ENCODE data around the gene RAB11B.
"Not testable (repeated sequence)": the region's sequence is repeated elsewhere in the genome, so short reads cannot be mapped to it uniquely, and the experiment has no call there.

RAB11B gene

DNA sequence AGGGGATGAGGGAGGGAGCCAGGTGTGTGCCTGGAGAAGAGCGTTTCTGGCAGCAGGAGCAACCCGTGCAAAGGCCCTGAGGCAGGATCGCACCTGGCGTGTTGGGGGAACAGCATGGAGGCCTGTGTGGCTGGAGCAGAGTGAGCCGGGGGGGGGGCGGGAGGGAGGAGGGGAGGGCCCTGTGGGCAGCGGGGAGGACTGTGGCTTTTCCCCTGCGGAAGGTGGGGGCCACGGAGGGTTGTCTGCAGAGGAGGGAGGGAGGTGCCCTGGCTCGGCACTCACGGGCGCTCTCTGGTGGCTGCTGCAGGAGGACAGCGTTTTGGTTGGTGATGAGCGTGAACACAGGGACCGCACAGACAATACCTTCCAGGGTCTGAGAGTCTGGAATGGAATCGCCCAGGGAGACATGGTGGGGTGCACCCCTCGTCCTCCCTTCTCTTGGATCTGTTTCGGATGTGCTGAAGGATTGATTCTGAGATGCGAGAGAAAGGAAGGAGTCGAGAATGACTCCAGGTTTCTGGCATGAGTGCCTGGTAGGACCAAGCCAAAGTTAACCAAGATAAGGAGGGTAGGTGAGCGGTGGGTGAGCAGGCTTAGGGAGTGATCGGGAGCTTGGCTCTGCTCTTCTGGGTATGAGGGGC, 6.5 kb downstream of the RAB11B start:
- DNase-seq = no peak

DNA sequence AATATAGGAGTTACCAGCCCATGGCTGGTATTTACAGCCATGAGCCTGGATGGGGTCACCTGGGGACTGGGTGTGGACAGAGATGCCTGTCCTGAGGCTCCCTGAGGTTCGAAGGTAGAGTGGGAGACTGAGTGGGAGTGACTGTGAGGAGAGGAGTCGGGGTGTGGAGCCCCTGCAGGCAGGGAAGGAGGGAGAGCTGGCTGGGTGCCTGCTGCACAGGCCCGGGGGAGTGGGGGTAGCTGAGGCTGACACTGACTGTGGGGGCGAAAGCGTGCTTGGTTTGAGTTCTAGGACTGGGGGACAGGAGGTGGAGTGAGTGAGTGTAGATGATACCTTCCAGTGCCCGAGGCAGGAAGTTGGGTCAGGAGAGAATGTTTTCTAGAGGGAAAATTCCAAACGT, 7.1 kb downstream of the RAB11B start:
- no peak for DNase-seq

DNA sequence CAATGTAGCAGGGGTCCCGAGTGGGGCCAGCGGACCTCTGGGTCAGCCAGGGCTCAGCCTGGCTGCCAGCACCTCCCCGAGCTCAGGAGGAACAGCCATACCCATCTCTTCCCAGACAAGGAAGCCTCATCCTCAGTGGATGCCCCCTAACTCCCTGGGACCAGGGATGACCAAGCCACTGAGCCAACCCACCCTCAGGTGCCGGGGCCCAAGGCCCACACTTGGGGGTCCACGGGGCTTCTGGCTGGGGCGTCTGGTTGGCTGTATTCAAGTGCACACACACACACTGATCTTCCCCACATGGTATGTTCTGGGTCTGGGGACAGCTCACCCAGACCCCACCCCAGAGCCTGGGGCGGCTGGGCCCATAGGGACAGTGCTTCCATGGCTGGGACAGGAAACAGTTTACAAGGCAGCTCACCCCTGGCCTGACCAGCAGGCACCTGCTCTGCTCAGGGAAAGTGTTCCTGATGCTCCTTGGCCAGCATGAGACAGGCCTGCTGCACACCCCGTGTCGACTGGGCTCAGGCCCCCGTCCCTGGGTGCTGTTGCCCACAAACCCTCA, 7.7 kb downstream of the RAB11B start:
- DNase-seq = no peak

DNA sequence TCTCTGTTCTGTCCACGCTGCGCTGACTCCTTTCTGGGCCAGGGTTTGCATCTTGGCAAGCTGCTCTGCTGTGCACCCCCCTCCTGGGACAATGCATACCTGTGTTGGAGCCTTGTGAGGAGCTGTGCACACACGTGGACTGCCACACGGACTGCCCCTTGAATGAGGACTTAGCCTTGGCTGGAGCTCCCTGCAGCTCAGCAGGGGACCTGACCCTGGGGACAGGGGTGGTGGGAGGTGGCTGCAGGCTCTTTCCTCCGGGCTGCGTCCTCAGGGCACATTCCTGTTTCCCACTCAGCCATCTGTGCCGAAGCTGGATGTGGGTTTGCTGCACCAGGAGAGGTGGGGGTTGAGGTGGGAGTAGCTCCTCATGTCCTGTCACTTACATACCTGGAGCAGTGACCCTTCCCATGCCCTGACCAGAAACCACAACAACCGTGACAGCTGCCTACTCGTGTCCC, 8.2 kb downstream of the RAB11B start:
- no peak for DNase-seq

DNA sequence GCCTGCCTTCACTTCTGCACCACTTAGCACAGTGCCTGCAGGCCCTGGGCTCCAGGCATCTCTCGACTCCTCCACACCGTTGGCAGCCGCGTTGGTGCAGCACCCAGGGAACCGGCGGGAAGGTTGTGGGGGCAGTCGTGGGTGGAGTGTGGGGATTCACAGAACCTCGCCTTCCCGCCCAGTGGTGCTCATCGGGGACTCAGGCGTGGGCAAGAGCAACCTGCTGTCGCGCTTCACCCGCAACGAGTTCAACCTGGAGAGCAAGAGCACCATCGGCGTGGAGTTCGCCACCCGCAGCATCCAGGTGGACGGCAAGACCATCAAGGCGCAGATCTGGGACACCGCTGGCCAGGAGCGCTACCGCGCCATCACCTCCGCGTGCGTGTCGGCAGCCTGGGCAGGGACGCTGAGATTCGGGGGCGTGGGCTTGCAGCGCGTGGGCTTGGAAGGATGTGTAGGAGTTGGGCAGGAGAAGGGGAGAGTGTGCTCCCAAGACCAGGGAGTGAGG, 9.6 kb downstream of the RAB11B start:
- no peak for DNase-seq

DNA sequence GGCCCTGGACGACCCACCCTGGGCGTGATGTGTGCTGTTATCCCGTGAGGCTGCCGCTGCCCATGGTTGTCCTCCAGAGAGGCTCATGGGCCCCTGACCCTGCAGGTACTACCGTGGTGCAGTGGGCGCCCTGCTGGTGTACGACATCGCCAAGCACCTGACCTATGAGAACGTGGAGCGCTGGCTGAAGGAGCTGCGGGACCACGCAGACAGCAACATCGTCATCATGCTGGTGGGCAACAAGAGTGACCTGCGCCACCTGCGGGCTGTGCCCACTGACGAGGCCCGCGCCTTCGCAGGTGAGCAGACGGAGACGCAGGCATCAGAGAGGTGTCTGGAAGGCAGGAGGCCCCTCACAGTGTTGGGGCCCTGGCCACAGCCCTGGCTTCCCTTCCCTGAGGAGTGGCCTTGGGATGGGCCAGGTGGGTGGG, 11.8 kb downstream of the RAB11B start:
- DNase-seq = no peak

DNA sequence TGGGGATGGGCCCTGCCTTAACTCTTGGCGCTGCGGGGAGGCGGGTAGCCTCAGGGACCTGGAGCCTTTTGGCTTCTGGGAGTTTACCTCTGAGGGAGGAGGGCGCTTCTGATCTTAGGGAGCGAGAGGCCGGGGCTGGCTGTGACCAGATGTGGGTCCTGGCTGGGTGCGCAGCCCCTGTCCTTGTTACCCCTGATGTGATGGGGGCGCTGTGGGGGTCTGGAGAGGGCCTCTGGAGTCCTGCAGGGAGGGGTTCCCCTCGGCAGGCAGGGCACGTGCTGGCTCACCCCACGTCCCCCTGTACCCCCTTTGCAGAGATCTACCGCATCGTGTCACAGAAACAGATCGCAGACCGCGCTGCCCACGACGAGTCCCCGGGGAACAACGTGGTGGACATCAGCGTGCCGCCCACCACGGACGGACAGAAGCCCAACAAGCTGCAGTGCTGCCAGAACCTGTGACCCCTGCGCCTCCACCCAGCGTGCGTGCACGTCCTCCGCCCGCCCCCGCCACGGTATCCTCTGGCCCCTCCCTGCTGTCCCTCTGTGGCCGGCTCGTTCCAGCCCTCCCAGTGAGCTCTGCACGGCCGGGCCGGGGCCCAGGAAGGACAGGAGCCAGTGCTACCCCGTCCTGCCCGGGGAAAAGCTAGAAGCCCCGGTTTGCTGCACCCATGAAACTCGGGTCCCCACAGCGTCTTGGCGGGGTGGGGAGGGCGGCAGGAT, 13.1 kb downstream of the RAB11B start:
- no peak for DNase-seq

DNA sequence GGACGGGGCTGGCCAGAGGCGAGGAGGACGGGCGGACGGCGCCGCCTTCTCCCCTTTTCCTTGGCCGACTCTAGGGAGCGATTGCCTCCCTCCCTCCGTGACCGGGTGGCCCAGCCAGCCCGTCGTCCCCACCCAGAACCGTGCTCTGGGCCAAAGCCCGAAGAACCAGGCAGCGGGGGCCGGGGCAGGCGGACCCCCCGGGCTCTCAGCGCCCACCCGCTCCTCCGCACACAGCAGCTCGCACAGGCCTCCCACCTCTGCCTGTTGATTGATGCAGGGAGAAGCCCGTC, 13.6 kb downstream of the RAB11B start:
- no peak for DNase-seq

DNA sequence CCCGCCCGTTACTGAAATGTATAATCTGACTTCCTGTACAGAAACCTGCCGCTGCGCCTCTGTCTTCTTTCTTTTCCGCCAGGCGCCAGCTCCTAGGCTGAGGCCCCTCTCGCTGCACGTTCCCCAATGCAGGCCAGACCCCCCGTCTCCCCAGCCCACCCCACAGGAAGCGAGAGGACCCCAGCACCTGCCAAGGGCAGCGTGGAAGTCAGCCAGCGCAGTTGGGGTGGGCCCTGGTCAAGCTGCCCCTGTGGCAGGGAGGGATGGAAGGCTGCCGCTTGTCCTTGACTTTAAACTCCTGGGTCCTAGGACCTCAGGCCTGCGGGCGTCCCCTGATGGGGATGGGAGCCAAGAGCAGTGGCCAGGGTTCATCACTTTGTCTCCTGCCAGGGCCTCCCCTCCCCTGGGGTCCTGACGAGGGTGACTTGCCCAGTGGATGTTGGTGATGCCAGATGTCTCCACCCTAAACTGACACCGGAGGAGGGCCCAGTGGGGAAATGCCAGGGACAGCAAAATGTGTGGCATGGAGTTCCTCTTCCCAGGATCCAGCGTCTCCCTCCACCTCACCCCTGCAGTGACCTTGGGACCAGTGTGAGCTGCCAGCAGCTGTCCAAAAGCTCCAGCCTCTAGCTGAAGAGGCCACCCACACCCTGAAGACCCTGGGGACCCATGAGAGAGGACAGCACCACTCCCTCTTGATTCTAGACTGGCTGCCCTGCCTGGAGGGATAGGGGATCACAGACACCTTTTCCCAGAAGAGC, 14.4 kb downstream of the RAB11B start:
- no peak for DNase-seq

DNA sequence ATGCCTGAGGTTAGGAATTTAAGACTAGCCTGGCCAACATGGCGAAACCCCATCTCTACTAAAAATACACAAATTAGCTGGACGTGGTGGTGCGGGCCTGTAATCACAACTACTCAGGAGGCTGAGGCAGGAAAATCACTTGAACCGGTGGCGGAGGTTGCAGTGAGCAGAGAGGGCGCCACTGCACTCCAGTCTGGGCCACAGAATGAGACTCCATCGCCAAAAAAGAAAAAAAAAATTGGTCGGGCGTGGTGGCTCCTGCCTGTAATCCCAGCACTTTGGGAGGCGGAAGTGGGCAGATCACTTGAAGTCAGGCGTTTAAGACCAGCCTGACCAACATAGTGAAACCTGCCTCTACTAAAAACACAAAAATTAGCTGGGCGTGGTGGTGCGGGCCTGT, 20.6 kb downstream of the RAB11B start:
- DNase-seq = not testable (repeated sequence)

DNA sequence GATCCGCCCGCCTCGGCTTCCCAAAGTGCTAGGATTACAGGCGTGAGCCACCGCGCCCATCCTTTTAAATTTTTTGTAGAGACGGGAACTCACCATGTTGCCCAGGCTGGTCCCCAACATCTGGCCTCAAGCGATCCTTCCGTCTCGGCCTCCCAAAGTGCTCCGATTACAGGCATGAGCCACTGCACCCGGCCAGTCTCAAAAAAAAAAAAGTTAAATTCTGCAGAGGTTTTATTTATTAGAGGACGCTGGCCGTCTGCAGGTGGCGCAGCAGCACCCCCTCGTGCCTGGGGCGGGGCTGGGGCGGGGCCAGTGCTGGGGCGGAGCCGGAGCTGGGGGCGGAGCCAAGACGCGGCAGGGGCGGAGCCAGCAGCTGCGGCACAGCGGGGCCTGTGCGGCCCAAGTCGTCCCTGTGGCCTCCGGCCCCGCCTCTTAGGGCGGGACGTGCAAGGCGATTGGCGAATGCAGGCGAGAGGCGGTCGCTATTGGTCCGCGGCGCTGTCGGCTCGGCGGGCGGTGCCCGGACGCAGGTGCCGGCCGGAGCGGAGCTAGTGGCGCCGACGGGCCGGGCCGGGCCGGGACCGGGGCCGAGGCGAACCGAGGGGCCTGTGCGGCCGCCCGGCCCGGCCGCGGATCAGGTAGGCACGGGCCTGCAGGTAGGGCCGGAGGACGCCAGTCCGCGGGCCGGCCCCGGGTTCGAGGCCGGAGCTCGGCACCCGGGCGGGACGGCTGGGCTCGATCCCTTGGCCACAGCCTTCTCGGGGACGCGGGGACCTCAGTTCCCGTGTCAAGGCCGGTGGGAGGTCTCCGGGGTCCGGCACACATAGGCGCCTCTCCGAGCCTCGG, 22.8 kb downstream of the RAB11B start, which contains the start of gene MARCHF2:
Gene MARCHF2, plus strand, starts transcription at position 523 of the 846 bp plus-strand sequence. CDS start 8,536 bp downstream, outside the sequence.
- peak; percentile 90 for DNase-seq

DNA sequence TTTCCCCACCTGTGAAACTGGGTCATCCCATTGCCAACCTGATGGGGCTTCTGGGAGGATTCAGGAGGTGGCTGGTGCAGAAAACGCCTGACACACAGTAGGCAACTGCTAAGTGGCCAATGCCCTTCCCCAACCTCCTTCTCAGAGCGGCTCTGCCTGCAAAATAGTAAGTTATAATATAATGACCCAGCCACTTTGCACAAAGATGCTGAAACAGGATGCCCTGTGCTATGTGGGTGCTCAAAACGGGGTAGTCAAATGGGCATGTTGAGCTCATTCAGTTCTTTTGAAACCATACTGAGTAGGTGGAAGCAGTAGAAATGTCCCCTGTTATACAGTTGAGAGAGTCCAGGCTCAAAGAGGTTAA, 23.5 kb downstream of the RAB11B start:
- no peak for DNase-seq

DNA sequence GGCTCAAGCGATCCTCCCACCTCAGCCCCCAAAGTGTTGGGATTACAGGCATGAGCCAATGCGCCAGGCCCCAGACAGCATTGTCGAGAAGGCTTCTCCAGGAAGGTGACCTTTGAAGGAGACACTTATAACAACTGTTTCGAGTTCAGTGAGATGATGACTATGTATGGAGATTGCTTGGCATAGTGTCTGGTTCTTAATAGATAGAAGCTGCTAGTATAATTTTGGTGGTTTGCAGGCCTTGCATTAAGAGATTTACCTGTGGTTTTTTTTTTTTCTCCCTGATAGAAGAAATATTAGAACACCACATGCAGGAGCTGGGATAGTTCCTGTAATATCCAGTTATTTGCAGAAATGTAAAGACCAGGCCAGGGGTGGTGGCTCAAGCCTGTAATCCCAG, 26.6 kb downstream of the RAB11B start:
- DNase-seq = no peak

DNA sequence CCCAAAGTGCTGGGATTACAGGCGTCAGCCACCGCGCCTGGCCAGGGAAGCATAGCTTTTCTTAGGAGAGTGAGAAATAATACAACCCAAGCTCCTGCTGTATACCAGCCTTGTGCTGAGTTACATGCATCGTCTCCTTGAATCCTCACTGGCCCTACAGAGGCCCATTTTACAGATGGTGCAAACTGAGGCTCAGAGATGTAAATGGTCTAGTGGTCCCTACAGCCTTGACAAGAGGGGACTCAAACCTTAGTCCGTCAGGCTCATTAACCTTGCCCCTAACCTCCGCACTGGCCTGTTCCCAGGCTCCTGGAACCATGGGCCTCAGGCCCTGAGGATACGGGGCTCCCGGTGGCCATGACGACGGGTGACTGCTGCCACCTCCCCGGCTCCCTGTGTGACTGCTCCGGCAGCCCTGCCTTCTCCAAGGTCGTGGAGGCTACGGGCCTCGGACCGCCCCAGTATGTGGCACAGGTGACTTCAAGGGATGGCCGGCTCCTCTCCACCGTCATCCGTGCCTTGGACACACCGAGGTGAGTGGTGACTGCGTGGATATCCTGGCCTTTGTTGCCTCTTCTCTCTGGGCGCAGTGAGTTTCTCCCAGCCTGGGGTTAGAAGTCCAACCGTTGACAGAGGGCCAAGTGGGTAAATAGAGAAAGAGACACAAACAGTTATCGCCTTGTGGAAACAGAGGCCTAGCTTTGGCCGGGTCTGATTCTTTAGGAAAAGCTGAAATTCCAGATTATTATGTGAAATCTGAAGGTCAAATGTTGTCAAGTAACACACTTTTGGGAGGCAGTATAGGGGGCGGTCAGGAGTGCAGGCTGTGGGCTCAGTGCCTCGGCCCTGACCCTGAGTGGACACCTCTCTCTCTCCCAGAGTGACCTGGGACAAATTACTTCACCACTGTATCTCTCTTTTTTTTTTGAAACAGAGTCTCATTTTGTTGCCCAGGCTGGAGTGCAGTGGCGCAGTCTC, 31.6 kb downstream of the RAB11B start:
- DNase-seq = no peak

DNA sequence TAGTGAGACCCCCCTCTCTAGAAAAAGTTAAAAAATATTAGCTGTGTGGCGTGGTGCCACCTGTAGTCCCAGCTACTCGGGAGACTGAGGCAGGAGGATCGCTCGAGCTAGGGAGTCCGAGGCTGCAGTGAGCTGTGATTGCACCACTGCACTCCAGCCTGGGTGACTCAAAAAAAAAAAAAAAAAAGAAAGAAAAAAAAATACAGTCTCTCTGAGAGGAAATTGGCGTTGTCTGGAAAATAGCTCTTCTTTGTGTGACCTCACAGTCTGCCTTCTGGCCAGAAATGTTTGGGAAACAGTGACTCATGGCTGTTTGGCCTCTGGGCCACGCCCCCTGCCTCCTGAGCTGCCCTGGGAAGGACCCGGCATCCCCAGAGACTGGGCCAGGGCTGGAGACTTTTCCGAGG, 33.7 kb downstream of the RAB11B start:
- DNase-seq = peak; percentile 25

DNA sequence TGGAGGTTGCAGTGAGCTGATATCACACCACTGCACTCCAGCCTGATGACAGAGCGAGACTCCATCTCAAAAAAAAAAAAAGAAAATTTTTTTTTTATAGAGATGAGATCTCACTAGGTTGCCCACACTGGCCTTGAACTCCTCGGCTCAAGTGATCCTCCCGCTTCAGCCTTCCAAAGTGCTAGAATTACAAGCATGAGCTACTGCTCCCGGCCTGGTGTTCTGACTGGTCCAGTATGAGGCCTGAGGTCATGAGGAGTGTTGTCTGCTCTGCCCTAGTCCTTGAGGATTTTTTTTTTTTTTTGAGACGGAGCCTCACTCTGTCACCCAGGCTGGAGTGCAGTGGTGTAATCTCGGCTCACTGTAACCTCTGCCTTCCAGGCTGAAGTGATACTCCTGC, 35.2 kb downstream of the RAB11B start:
- not testable (repeated sequence) for DNase-seq

DNA sequence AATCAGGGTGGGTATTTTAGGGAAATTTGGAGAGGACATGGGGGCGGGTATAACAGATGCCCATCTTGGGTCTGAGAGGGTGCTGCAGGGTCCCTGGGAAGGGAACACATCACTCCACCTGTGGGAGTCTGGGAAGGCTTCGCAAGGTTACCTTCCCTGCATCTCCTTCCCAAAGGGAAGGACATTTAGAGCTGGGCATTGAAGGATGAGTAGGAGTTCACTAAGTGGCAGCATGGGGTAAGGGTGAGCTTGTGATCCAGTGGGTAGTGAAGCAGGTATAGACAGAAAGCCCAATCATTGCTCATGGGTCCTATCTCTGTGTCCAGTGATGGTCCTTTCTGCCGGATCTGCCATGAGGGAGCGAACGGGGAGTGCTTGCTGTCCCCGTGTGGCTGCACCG, 36.1 kb downstream of the RAB11B start:
- DNase-seq = no peak

DNA sequence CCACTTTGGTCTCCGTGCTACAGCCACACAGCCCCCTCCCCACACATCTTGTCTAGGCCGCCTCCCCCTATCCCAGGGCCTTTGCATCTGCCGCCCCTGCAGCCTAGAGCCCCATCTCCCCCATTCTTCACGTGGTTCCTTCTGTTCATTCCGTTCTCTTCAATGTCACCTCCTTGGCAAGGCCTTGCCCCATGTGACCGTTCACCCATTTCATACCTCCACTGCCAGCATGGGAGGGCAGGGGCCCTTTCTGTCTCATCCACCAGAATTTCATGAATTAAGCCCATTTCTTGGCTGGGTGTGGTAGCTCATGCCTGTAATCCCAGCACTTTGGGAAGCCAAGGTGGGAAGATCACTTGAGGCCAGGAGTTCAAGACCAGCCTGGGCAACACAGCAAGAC, 38.9 kb downstream of the RAB11B start:
- no peak for DNase-seq

DNA sequence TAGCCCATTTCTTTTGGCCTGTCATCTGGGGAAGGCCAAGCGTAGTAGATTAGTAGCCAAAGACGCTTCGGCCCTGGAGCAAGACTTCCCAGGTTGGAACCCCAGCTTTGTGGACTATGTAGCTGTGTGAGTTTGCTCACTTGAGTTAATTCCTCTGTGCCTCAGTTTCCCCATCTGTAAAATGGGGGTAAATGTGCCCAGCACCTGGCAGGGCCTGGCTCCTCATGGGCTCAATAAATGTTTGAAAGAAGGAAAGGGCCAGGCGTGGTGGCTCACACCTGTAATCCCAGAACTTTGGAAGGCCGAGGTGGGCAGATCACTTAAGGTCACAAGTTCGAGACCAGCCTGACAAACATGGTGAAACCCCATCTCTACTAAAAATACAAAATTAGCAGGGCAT, 39.7 kb downstream of the RAB11B start:
- no peak for DNase-seq

DNA sequence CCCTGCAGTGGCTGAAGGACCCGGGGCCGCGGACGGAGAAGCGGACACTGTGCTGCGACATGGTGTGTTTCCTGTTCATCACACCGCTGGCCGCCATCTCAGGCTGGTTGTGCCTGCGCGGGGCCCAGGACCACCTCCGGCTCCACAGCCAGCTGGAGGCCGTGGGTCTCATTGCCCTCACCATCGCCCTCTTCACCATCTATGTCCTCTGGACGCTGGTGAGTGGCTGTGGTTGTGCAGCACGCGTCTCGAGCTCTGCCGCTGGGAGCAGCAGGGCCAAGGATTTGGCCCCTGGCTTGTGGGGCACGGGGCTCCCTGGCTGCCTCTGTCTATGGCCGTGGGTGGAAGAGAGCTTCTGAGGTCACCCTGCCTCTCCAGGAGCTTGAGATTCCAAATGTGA, 40.5 kb downstream of the RAB11B start:
- no peak for DNase-seq

DNA sequence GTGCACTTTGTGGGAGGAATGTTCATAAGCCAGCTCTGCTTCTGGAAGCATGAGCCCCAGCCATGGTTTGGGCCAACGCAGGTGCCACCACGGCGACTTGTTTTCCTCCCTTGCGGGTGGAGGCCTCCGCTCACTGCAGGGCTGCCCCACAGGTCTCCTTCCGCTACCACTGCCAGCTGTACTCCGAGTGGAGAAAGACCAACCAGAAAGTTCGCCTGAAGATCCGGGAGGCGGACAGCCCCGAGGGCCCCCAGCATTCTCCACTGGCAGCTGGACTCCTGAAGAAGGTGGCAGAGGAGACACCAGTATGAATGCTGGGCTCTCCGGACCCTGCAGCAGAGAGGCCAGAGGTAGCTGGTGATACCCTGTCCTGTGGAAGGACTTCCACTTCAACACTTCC, 48.1 kb downstream of the RAB11B start:
- DNase-seq = no peak

Data from DMS 273 treated with DMSO at 0.1 percent for 48 hours (cell line).